GM12874 (cell line): ENCODE results near the gene AGRP.
A peak's percentile ranks its signal among the peaks of the same experiment; 100 is the strongest.

ENCODE experiments used
- TF ChIP-seq, protein P1 (sequence below): IDR thresholded peaks from 2 replicates; pipeline ENCODE4 v1.5.1; 2011; ENCODE audit warnings: low read depth, mild to moderate bottlenecking, control low read depth, low read length, moderate library complexity; ENCODE audit not compliant: insufficient read depth

Gene AGRP

DNA sequence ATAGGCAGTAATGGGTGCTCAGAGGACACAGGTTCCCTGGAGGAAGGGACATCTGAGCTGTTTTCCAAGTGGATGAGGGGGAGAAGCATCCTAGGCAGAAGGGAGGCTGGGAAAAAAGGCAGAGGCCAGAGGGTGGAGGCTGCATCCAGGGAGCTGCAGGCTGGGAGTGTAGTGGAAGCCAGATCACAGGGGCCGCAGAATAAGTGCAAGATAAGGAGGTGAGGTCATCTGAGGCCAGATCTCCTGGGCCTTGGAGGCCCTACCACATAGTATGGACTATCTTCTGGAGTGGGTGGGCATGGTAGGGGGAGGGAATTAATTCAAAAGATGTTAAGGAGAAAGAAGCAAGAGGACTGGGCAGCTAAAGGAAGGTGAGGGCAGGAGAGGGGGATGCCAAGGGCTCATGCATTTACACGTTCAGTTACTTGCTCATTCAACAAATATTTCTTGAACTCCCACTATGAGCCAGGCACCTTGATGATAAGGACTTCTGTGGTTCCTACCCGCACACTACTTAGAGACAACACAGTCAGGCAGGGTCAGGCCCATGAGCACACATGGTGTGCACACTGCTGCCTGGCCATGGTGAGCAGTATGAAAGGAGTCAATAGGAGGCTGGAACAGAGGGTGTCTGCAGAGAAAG lies 42.9 kb upstream of the AGRP start:
- TF ChIP-seq, protein P1, sequence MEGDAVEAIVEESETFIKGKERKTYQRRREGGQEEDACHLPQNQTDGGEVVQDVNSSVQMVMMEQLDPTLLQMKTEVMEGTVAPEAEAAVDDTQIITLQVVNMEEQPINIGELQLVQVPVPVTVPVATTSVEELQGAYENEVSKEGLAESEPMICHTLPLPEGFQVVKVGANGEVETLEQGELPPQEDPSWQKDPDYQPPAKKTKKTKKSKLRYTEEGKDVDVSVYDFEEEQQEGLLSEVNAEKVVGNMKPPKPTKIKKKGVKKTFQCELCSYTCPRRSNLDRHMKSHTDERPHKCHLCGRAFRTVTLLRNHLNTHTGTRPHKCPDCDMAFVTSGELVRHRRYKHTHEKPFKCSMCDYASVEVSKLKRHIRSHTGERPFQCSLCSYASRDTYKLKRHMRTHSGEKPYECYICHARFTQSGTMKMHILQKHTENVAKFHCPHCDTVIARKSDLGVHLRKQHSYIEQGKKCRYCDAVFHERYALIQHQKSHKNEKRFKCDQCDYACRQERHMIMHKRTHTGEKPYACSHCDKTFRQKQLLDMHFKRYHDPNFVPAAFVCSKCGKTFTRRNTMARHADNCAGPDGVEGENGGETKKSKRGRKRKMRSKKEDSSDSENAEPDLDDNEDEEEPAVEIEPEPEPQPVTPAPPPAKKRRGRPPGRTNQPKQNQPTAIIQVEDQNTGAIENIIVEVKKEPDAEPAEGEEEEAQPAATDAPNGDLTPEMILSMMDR: no peak

DNA sequence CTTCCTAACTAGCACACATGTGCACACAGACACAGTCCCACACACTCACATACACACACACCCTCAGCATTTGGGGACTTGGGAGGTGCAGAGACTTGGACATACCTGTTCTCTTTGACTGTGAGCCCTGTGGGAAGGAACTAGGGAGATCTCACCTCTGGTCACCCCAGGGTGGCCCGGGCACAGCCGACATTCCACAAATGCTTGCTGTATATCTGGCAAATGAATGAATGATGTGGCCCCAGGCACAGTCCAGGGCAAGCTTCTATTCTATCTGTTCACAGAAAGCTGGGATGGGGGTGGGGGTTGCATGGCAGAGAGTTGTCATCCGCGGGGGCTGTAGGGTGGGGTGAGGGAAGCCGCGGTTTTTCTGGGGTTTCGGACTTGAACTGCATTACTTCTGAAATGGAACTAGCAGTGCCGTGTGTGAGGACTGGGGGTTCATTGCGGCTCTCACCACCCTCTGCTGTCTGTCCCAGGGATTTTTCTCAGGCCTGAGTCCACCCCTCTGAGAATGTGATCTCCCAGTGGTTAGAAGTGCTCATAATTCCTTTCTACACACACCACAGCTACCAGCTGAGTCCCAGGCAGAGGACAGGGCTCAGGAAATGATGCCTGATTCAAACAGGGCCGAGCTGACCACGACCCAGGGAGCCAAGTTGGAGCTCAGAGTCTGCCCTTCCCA lies 42.0 kb upstream of the AGRP start:
- TF ChIP-seq, protein P1: no peak

DNA sequence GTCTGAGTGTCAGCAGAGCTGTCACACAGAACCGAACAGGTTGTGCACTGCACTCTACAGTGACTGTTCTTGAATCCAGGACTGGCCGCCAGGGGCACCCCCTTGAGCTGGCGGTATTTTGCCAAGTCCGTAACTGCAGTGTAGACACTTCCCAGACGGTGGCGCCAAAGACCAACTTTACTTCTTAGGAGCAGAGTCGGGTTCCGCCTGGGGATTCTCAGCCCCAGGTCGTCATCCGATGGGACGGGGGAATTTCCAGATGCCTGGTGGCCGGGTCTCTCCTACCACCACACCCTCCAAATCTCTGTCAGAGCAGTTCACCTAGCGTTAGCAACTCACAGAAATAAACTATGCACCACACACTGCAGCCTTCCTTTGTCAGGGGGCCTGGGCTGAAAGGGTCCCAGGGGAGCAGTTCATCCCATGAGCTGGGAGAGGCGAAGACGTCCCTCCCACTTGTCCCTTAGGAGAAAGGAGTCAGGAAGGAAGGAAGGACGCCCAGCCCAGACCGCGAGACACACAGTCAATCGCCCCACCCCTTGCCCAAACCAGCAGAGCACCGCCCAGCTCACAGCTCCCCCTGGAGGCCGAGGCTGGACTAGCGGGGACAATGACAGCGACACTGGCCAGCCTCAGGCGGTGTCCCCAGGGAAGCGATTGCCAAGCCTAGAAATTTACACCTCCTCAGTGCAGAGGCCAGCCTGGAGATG lies 37.9 kb upstream of the AGRP start:
- TF ChIP-seq, protein P1: peak; percentile 96

DNA sequence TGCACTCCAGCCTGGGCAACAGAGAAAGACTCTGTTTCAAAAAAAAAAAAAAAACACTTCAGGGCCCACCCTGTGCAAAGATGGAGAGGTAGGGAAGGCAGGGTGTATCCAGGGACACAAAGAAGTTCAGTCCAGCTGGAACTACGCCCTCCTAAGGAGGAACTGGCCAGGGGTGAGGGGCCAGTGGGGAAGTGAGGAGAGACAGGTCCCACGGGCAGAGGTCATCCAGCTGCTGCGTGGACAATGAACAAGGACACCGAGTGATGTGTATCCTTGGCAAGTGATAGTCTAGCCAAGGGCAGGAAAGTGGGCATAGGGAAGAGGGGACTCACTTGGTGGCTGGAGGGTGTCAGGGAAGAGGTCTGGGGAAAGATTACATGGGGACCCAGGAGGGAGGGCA lies 35.9 kb upstream of the AGRP start:
- TF ChIP-seq, protein P1: no peak

DNA sequence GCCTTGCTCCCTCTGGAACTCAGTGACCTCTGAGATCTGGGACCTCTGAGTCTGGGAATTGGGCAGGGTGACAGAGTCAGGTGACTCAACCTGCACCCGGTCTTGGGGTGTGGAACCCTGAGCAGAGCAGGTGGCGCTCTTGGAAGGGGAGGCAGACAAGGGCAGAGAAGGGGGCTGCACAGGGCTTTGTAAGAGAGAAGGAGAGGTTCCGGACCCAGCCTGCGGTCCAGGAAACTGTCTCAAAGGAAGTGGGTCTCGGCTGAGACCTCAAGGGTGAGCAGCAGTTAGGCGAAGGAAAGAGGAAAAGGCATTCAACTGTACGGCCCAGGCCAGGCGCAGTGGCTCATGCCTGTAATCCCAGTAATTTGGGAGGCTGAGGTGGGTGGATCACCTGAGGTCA lies 35.3 kb upstream of the AGRP start:
- TF ChIP-seq, protein P1: no peak

DNA sequence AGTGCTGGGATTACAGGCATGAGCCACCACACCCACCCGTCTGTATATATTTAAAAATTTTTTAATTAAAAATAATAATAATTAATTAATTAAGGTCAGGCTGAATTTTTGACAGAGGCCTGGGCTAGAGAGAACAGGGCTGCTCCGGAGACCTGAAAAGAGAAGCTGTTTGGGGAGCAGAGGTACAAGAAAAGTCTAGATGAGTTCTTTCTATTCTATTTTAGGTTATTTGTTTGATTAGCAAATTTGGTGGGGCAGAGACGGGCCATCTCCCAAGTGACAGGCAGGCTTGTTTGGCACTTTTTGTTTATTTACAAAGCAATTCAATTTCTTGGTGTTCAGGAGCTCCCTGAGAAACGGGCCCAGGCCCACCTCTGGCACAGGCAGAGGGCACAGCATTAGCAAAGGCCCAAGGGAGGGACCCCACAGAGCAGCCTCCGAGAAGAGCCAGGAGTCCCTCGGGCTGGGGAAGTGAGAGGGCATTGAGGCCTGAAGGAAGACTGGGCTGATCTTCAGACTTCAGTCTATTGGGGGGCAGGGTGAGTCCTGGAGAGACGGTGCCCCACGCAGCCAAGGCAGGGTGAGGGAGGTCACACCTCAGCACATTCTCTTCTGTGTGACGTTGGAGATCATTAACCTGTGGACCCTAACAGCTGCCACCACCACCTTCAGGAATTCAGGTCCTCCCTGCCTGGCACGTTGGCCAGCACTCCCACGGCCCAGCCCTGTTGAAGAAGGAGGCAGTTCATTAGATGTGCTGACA lies 34.5 kb upstream of the AGRP start:
- TF ChIP-seq, protein P1: no peak

DNA sequence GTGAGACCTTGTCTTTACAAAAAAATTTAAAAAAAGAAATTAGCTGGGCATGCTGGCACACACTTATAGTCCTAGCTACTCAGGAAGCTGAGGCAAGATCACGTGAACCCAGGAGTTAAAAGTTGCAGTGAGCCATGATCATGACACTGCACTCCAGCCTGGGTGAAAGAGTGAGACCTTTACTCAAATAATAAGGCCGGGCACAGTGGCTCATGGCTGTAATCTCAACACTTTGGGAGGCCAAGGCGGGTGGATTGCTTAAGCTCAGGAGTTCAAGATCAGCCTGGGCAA lies 33.8 kb upstream of the AGRP start:
- TF ChIP-seq, protein P1: no peak
